Gastrocnemius medialis (tissue), 4 donors: ENCODE results near the gene RPS2. TPM values are rescaled to one million over a fixed set of nuclear protein-coding genes. Genes with fewer than 3 reads are reported as not detected.

Source experiments
- ATAC-seq, 2 donors: fragments of 150-250 bp; one replicate each; pipeline ENCODE4 v1.9.1; 2016
- DNase-seq, 2 donors: peaks; one replicate each; pipeline ENCODE4 v3.0.0-alpha.2; 2019
- H3K27ac ChIP-seq, 4 donors: fragments of 200-600 bp; sonication (generic); 1 replicate in 1 of 4; 2 replicates in 3 of 4; pipeline ENCODE4 v1.5.1; 2016 to 2018; ENCODE audit warnings: mild to moderate bottlenecking in 2 of 4, moderate library complexity in 1 of 4
- H3K27me3 ChIP-seq, 3 donors: fragments of 200-600 bp; sonication (generic) in 2 of 3; 1 replicate in 1 of 3; 2 replicates in 2 of 3; pipeline versions ENCODE4 v1.5.1 to v1.6.0; 2016 to 2019; ENCODE audit warnings: mild to moderate bottlenecking in 1 of 3, moderate library complexity in 1 of 3
- H3K36me3 ChIP-seq, 2 donors: fragments of 200-600 bp; sonication (generic) in 1 of 2; one replicate each; pipeline ENCODE4 v1.5.1; 2017 to 2018
- H3K4me1 ChIP-seq, 2 donors: fragments of 200-600 bp; sonication (generic) in 1 of 2; one replicate each; pipeline ENCODE4 v1.5.1; 2016 to 2017; ENCODE audit warnings: mild to moderate bottlenecking in 2 of 2
- H3K4me3 ChIP-seq, 4 donors: fragments of 200-600 bp; sonication (generic) in 3 of 4; 1 replicate in 1 of 4; 2 replicates in 3 of 4; pipeline ENCODE4 v1.5.1; 2016 to 2019; ENCODE audit warnings: mild to moderate bottlenecking in 2 of 4
- H3K9me3 ChIP-seq, 3 donors: fragments of 200-600 bp; sonication (generic) in 2 of 3; 1 replicate in 1 of 3; 2 replicates in 2 of 3; pipeline ENCODE4 v1.5.1; 2016 to 2019
- CTCF ChIP-seq, 5 experiments: fragments of 450-650 bp in 3 of 5; fragments of 200-600 bp in 2 of 5; sonication (generic) in 2 of 5; IDR thresholded peaks in 4 of 5; conservative IDR thresholded peaks in 1 of 5; 1 replicate in 4 of 5; 2 replicates in 1 of 5; pipeline ENCODE4 v1.5.1; 2016 to 2019; ENCODE audit warnings: antibody characterized with exemption in 5 of 5, mild to moderate bottlenecking in 3 of 5, moderate library complexity in 3 of 5
- POLR2A ChIP-seq, 2 donors: fragments of 450-650 bp; IDR thresholded peaks; one replicate each; pipeline ENCODE4 v1.6.1; 2017; ENCODE audit warnings: antibody characterized with exemption in 2 of 2, mild to moderate bottlenecking in 2 of 2, moderate library complexity in 2 of 2
- in situ Hi-C, 4 donors: fragments of 200-750 bp; cut with MboI; loops; one replicate each; pipeline versions ENCODE4 v1.15.0 to v1.8.0; 2017; ENCODE audit warnings: low sequenced_read_pairs in 4 of 4
- intact Hi-C: fragments of 100-400 bp; cut with DNase I; formaldehyde crosslinking; loops from one replicate; pipeline ENCODE4 v1.15.1; 2023; ENCODE audit warnings: low total_unique reads
- total RNA-seq, 4 donors: library from RNA; depleted of rRNA; stranded (reverse); fragments of >200 nt; gene quantifications; one replicate each; pipeline versions ENCODE4 v1.1.0 to v1.2.3, GENCODE V29; 2016

The RPS2 gene
- total RNA-seq, 4 donors from 2014 or later, result 1,162 to 1,876 (median 1,684) TPM

GRCh38 chr16:1991135-1991551 is 26.5 kb upstream of the RPS2 start:
- ATAC-seq (no peak), DNase-seq (no peak)
- Histone ChIP-seq H3K4me1 (peaks cover 7 to 16% of the 10 kb centered on the region in 2 donors), H3K27me3 (peaks cover 30 to 38% (median 34%) of the 10 kb centered on the region in 3 donors), H3K4me3 (peak overlapping the region in 2 of 4 donors; percentile 43 to 74), H3K27ac (no peak overlapping the region), H3K36me3 (peaks cover 0 to 12% of the 10 kb centered on the region in 2 donors), H3K9me3 (no peaks in the 10 kb centered on the region)
- in situ Hi-C loops, result no loop called here
- TF ChIP-seq CTCF (IDR thresholded peaks at IDR 0.05 in 4 of 5, conservative IDR thresholded peaks at IDR 0.05 in 1 of 5) (no peak), POLR2A (IDR thresholded peaks at IDR 0.05) (no peak)
- intact Hi-C loops, result no loop called here

GRCh38 chr16:1990351-1991134 is 25.9 kb upstream of the RPS2 start:
- in situ Hi-C loops, result no loop called here
- intact Hi-C loops, result no loop called here
- peaks cover 7 to 16% of the 10 kb centered on the region in 2 donors for H3K4me1 ChIP-seq
- H3K27me3 ChIP-seq, result peaks cover 30 to 38% (median 34%) of the 10 kb centered on the region in 3 donors
- H3K36me3 ChIP-seq, result peaks cover 0 to 18% of the 10 kb centered on the region in 2 donors
- TF ChIP-seq CTCF (IDR thresholded peaks at IDR 0.05 in 4 of 5, conservative IDR thresholded peaks at IDR 0.05 in 1 of 5) (no peak), POLR2A (IDR thresholded peaks at IDR 0.05) (no peak)
- ATAC-seq (no peak), DNase-seq (no peak)
- no peak overlapping the region for H3K27ac ChIP-seq
- H3K9me3 ChIP-seq, result no peaks in the 10 kb centered on the region
- no peak overlapping the region for H3K4me3 ChIP-seq

- Histone ChIP-seq H3K4me1 (peaks cover 12 to 21% of the 10 kb centered on the region in 2 donors), H3K9me3 (no peaks in the 10 kb centered on the region), H3K36me3 (peaks cover 0 to 20% of the 10 kb centered on the region in 2 donors), H3K4me3 (no peak overlapping the region), H3K27ac (no peak overlapping the region), H3K27me3 (peaks cover 30 to 38% (median 34%) of the 10 kb centered on the region in 3 donors)
- ATAC-seq, result no peak
- in situ Hi-C loops (no loop called here), intact Hi-C loops (no loop called here)
- TF ChIP-seq CTCF (IDR thresholded peaks at IDR 0.05 in 4 of 5, conservative IDR thresholded peaks at IDR 0.05 in 1 of 5) (no peak), POLR2A (IDR thresholded peaks at IDR 0.05) (no peak)
- DNase-seq, result no peak
These were observed 25.4 kb upstream of the RPS2 start for GRCh38 chr16:1990101-1990350.

GRCh38 chr16:1989209-1990100 is 24.8 kb upstream of the RPS2 start, which contains the start of gene SYNGR3:
TSS of gene SYNGR3 (plus strand) at chr16:1989970. CDS start at chr16:1990103, 133 bp downstream.
- no peak for DNase-seq
- in situ Hi-C loops, result no loop called here
- Histone ChIP-seq H3K27ac (no peak within 1 kb of the TSS), H3K4me1 (peaks cover 16 to 27% of the 10 kb centered on the region in 2 donors), H3K27me3 (peaks cover 30 to 38% (median 34%) of the 10 kb centered on the region in 3 donors), H3K4me3 (no peak within 1 kb of the TSS), H3K36me3 (peaks cover 0 to 20% of the 10 kb centered on the region in 2 donors), H3K9me3 (no peaks in the 10 kb centered on the region)
- ATAC-seq, result no peak
- no peak for TF ChIP-seq POLR2A (IDR thresholded peaks at IDR 0.05)
- no peak for TF ChIP-seq CTCF (IDR thresholded peaks at IDR 0.05 in 4 of 5, conservative IDR thresholded peaks at IDR 0.05 in 1 of 5)
- intact Hi-C loops, result loop anchor here (10.0 kb wide), 1 partner anchor 375 kb away; the partner anchor contains the start of genes CRAMP1 and IFT140
